ENCODE results near the gene MACO1. TPM values are rescaled to one million over a fixed set of nuclear protein-coding genes. Genes with fewer than 3 reads are reported as not detected.

MACO1 gene
- total and polyA plus RNA-seq, 2 of the 8 experiments (the other 6 are each of a cell fraction or from before 2014, with no cell fraction given), result 3.5 to 15.1 TPM

DNA sequence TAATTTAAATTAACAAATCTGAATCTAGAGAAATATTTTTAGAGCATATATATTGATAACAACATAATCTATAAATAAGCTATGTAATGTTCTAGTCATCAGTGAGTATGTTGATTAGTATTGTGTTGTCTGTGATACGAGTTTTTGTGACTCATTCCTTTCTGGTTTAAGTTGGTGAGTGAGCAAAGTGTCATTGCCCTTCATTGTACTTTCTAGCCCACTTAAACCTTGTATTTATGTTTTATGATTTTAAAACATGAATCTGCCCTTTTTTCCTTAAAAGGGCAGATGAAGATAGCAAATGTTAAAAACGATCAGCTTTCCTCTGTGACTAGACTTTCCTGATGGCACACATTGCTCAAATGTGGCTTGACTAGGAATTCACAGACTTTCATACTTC lies 38.5 kb downstream of the MACO1 start:
- Histone ChIP-seq H2BK120ac (replicated peaks; ENCODE audit: low read depth, low read length) (no peak overlapping the region), H3K79me2 (ENCODE audit: control insufficient read depth in 1 of 2, insufficient read depth in 2 of 2, low read length in 2 of 2) (no peaks in the 10 kb centered on the region; a peak in 1 of 4 replicates), H2AFZ (ENCODE audit: low read length) (no peak overlapping the region), H3K56ac (replicated peaks; ENCODE audit: insufficient read length, low read depth, low read length) (no peak overlapping the region), H3K18ac (ENCODE audit: extremely low read depth, low read length) (no peak overlapping the region), H3K9ac (replicated peaks in 1 of 4; ENCODE audit: extremely low read depth in 1 of 4, low read depth in 3 of 4, low read length in 3 of 4) (no peak overlapping the region), H2BK20ac (ENCODE audit: low read length) (no peak overlapping the region), H3K14ac (ENCODE audit: insufficient read length) (no peak overlapping the region), H4K5ac (ENCODE audit: insufficient read length, low read depth, low read length) (no peak overlapping the region), H3K79me1 (ENCODE audit: low read depth, low read length) (no peaks in the 10 kb centered on the region; the same call in 1 of the 2 replicates), H4K91ac (replicated peaks; ENCODE audit: insufficient read length, low read length) (no peak overlapping the region), H4K8ac (ENCODE audit: extremely low read depth, insufficient read depth, low read length) (no peak overlapping the region), H3K27ac (ENCODE audit: low read depth, low read length) (no peak overlapping the region), H3K27me3 (replicated peaks in 1 of 4; ENCODE audit: control insufficient read depth in 3 of 4, extremely low read depth in 1 of 4, insufficient read depth in 3 of 4, low read length in 3 of 4) (no peaks in the 10 kb centered on the region), H3K23me2 (ENCODE audit: low read depth, low read length) (no peaks in the 10 kb centered on the region), H3K9me3 (ENCODE audit: insufficient read depth in 2 of 2, low read depth in 1 of 2, low read length in 1 of 2) (no peaks in the 10 kb centered on the region), H3K4me3 (ENCODE audit: extremely low read depth in 1 of 4, insufficient read depth in 2 of 4, low read depth in 3 of 4, low read length in 4 of 4) (no peak overlapping the region), H3K4me1 (replicated peaks in 1 of 4; ENCODE audit: control insufficient read depth in 3 of 4, insufficient read depth in 4 of 4, low read length in 3 of 4) (no peaks in the 10 kb centered on the region), H3K4me2 (ENCODE audit: insufficient read depth in 1 of 2, low read depth in 2 of 2, low read length in 2 of 2) (no peak overlapping the region), H3K23ac (ENCODE audit: insufficient read length) (no peak overlapping the region), H2BK5ac (ENCODE audit: low read depth, low read length) (no peak overlapping the region), H2BK12ac (ENCODE audit: low read depth, low read length) (no peak overlapping the region), H3K4ac (replicated peaks; ENCODE audit: insufficient read length, low read depth, low read length) (no peak overlapping the region), H2AK5ac (ENCODE audit: low read depth, low read length) (no peak overlapping the region), H3K36me3 (ENCODE audit: control insufficient read depth in 2 of 4, insufficient read depth in 4 of 4, low read length in 3 of 4) (no peaks in the 10 kb centered on the region), H4K20me1 (replicated peaks in 1 of 2; ENCODE audit: control insufficient read depth in 1 of 2, insufficient read depth in 2 of 2, low read length in 2 of 2) (peaks cover 2 to 3% of the 10 kb centered on the region in 2 experiments), H2BK15ac (ENCODE audit: low read length) (no peak overlapping the region)
- POLR2A ChIA-PET (ENCODE audit: partially characterized antibody), result interaction anchor here (1.0 kb wide), 1 partner anchor 44 kb away, joined by 5 read pairs; no protein-coding TSS in a partner anchor
- WGBS, 2 experiments (ENCODE audit: extremely low coverage in 1 of 2, insufficient coverage in 1 of 2, insufficient read length in 1 of 2, insufficient replicate concordance in 2 of 2, low coverage in 1 of 2, low lambda C conversion rate in 2 of 2, missing lambda C conversion rate in 1 of 2), result 95% methylated on average over 2 of the region's 2 CpGs; no CpG with 5 or more reads in 1 of the 2 experiments
- FAIRE-seq (no peak), DNase-seq (ENCODE audit: low read depth in 1 of 2, low spot score in 2 of 2) (no peak)
- CTCF ChIA-PET (ENCODE audit: partially characterized antibody), result interaction anchor here (0.7 to 2.3 kb wide), 5 partner anchors 18 to 1921 kb away, joined by 3 to 7 read pairs (median 4); no protein-coding TSS in a partner anchor
- TF ChIP-seq HDAC2 (IDR thresholded peaks at IDR 0.05; ENCODE audit: borderline replicate concordance in 1 of 2, low read depth in 2 of 2, low read length in 2 of 2) (no peak), POLR2A (IDR thresholded peaks at IDR 0.05; ENCODE audit: control extremely low read depth in 1 of 2, low read depth in 2 of 2, low read length in 2 of 2) (no peak), PHF8 (conservative IDR thresholded peaks at IDR 0.05; ENCODE audit: low read depth, low read length) (no peak), GTF2F1 (IDR thresholded peaks at IDR 0.05; ENCODE audit: borderline replicate concordance, low read depth, low read length) (no peak), RBBP5 (IDR thresholded peaks at IDR 0.05; ENCODE audit: borderline replicate concordance, low read depth, low read length) (no peak), SRF (IDR thresholded peaks at IDR 0.05; ENCODE audit: low read depth, low read length) (no peak), ASH2L (IDR thresholded peaks at IDR 0.05; ENCODE audit: low read length) (no peak), BRCA1 (IDR thresholded peaks at IDR 0.05; ENCODE audit: low read depth, low read length) (no peak), BACH1 (IDR thresholded peaks at IDR 0.05; ENCODE audit: low read length) (no peak)
- TF ChIP-seq, protein P1, sequence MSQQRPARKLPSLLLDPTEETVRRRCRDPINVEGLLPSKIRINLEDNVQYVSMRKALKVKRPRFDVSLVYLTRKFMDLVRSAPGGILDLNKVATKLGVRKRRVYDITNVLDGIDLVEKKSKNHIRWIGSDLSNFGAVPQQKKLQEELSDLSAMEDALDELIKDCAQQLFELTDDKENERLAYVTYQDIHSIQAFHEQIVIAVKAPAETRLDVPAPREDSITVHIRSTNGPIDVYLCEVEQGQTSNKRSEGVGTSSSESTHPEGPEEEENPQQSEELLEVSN (IDR thresholded peaks at IDR 0.05), result no peak
